H9 (cell line): ENCODE data around the gene PTGER3. TPM values are rescaled to one million over a fixed set of nuclear protein-coding genes. Genes with fewer than 3 reads are reported as not detected.

Experiments used
- DNase-seq: peaks from one replicate; pipeline ENCODE4 v3.0.0-alpha.2; 2017
- H2AFZ ChIP-seq: one replicate; pipeline ENCODE4 v1.6.1; 2013; ENCODE audit warnings: mild to moderate bottlenecking, low read length, control low read depth, moderate library complexity
- H2AK5ac ChIP-seq: 2 replicates; pipeline ENCODE4 v1.6.1; 2013; ENCODE audit warnings: low read length, control low read depth, mixed read lengths; ENCODE audit not compliant: insufficient read length
- H2BK120ac ChIP-seq: one replicate; pipeline ENCODE4 v1.6.1; 2013; ENCODE audit warnings: low read depth, mild to moderate bottlenecking, low read length, control low read depth, inconsistent platforms; ENCODE audit not compliant: poor library complexity, severe bottlenecking
- H2BK12ac ChIP-seq: 2 replicates; pipeline ENCODE4 v1.6.1; 2013; ENCODE audit warnings: low read length, control low read depth, mixed read lengths, low read depth; ENCODE audit not compliant: insufficient read length
- H2BK15ac ChIP-seq: 2 replicates; pipeline ENCODE4 v1.6.1; 2013; ENCODE audit warnings: low read depth, low read length, control low read depth
- H2BK20ac ChIP-seq: one replicate; pipeline ENCODE4 v1.6.1; 2013; ENCODE audit warnings: low read depth, mild to moderate bottlenecking, low read length, control low read depth, inconsistent platforms; ENCODE audit not compliant: poor library complexity, severe bottlenecking
- H2BK5ac ChIP-seq: 2 replicates; pipeline ENCODE4 v1.6.1; 2013; ENCODE audit warnings: low read length, control low read depth, mixed read lengths; ENCODE audit not compliant: insufficient read length
- H3K14ac ChIP-seq: 2 replicates; pipeline ENCODE4 v1.6.1; 2013; ENCODE audit warnings: low read length, control low read depth; ENCODE audit not compliant: insufficient read depth
- H3K18ac ChIP-seq: 2 replicates; pipeline ENCODE4 v1.6.1; 2013; ENCODE audit warnings: low read depth, mild to moderate bottlenecking, mixed read lengths, low read length, control low read depth; ENCODE audit not compliant: insufficient read length
- H3K23ac ChIP-seq: 2 replicates; pipeline ENCODE4 v1.6.1; 2013; ENCODE audit warnings: low read length, control low read depth, mixed read lengths, low read depth; ENCODE audit not compliant: insufficient read length
- H3K23me2 ChIP-seq: 2 replicates; pipeline ENCODE4 v1.6.1; 2013; ENCODE audit warnings: low read depth, mild to moderate bottlenecking, mixed read lengths, low read length, control low read depth; ENCODE audit not compliant: insufficient read length, poor library complexity, severe bottlenecking
- H3K27ac ChIP-seq: 2 replicates; pipeline ENCODE4 v1.5.1; 2013; ENCODE audit warnings: low read length, control low read depth, mixed read lengths, low read depth; ENCODE audit not compliant: insufficient read length
- H3K27me3 ChIP-seq: 2 replicates; pipeline ENCODE4 v1.6.1; 2013; ENCODE audit warnings: low read length, control low read depth, inconsistent platforms; ENCODE audit not compliant: insufficient read depth
- H3K4ac ChIP-seq: 2 replicates; pipeline ENCODE4 v1.6.1; 2013; ENCODE audit warnings: low read depth, mild to moderate bottlenecking, control low read depth, inconsistent platforms, low read length, moderate library complexity
- H3K4me1 ChIP-seq: 2 replicates; pipeline ENCODE4 v1.6.1; 2013; ENCODE audit warnings: low read length, control low read depth, inconsistent platforms; ENCODE audit not compliant: insufficient read depth
- H3K4me2 ChIP-seq: 2 replicates; pipeline ENCODE4 v1.6.1; 2013; ENCODE audit warnings: low read length, control low read depth, mixed read lengths; ENCODE audit not compliant: insufficient read length, insufficient read depth
- H3K56ac ChIP-seq: 2 replicates; pipeline ENCODE4 v1.6.1; 2013; ENCODE audit warnings: low read depth, mild to moderate bottlenecking, mixed read lengths, low read length, control low read depth; ENCODE audit not compliant: insufficient read length
- H3K79me1 ChIP-seq: 2 replicates; pipeline ENCODE4 v1.6.1; 2013; ENCODE audit warnings: low read depth, mild to moderate bottlenecking, moderate library complexity, low read length, control low read depth, inconsistent platforms; ENCODE audit not compliant: insufficient read depth, poor library complexity, severe bottlenecking
- H3K79me2 ChIP-seq: 2 replicates; pipeline ENCODE4 v1.6.1; 2013; ENCODE audit warnings: low read length, control low read depth, inconsistent platforms; ENCODE audit not compliant: insufficient read depth
- H3K9ac ChIP-seq: 2 replicates; pipeline ENCODE4 v1.6.1; 2013; ENCODE audit warnings: low read length, control low read depth, mixed read lengths; ENCODE audit not compliant: insufficient read length; ENCODE audit errors: extremely low read depth
- H3K9me3 ChIP-seq: one replicate; pipeline ENCODE4 v1.6.1; 2013; ENCODE audit warnings: low read depth, low read length, inconsistent platforms; ENCODE audit not compliant: control insufficient read depth
- H3T11ph ChIP-seq: one replicate; pipeline ENCODE4 v1.6.1; 2013; ENCODE audit warnings: mild to moderate bottlenecking, low read length, control low read depth, inconsistent platforms
- H4K20me1 ChIP-seq: one replicate; pipeline ENCODE4 v1.6.1; 2013; ENCODE audit not compliant: control insufficient read depth, insufficient read length, insufficient read depth
- H4K5ac ChIP-seq: 2 replicates; pipeline ENCODE4 v1.6.1; 2013; ENCODE audit warnings: low read depth, mild to moderate bottlenecking, mixed read lengths, low read length, control low read depth; ENCODE audit not compliant: insufficient read length
- H4K8ac ChIP-seq: replicated peaks from 2 replicates; pipeline ENCODE4 v1.6.1; 2013; ENCODE audit warnings: low read length, control low read depth, mixed read lengths, low read depth; ENCODE audit not compliant: insufficient read length
- H4K91ac ChIP-seq: 2 replicates; pipeline ENCODE4 v1.6.1; 2013; ENCODE audit warnings: low read depth, mild to moderate bottlenecking, moderate library complexity, mixed read lengths, low read length, control low read depth; ENCODE audit not compliant: insufficient read length
- H3K27ac Mint-ChIP-seq, 3 experiments: 2 replicates in 2 of 3; 3 replicates in 1 of 3; pipeline ENCODE4 v1.8.0; 2020 to 2021; ENCODE audit warnings: mixed read lengths in 3 of 3, mild to moderate bottlenecking in 1 of 3, moderate library complexity in 1 of 3
- H3K27me3 Mint-ChIP-seq: 2 replicates; pipeline ENCODE4 v1.8.0; 2021; ENCODE audit warnings: low read depth, mild to moderate bottlenecking, moderate library complexity, mixed read lengths
- H3K36me3 Mint-ChIP-seq, 3 experiments: 2 replicates in 2 of 3; 3 replicates in 1 of 3; pipeline ENCODE4 v1.8.0; 2020 to 2021; ENCODE audit warnings: low read depth in 3 of 3, mixed read lengths in 3 of 3; ENCODE audit not compliant: insufficient read depth in 1 of 3
- H3K4me1 Mint-ChIP-seq, 2 experiments: 2 replicates each; pipeline ENCODE4 v1.8.0; 2020; ENCODE audit warnings: mixed read lengths in 2 of 2
- H3K4me3 Mint-ChIP-seq, 2 experiments: 2 replicates in 1 of 2; 3 replicates in 1 of 2; pipeline ENCODE4 v1.8.0; 2020 to 2021; ENCODE audit warnings: mild to moderate bottlenecking in 2 of 2, mixed read lengths in 2 of 2, moderate library complexity in 1 of 2
- H3K9me3 Mint-ChIP-seq, 2 experiments: 2 replicates in 1 of 2; 3 replicates in 1 of 2; pipeline ENCODE4 v1.8.0; 2020; ENCODE audit warnings: mild to moderate bottlenecking in 2 of 2, mixed read lengths in 2 of 2, moderate library complexity in 1 of 2
- WGBS: extraction: QIAGEN DNeasy Blood & Tissue Kit; methylation state at CpG from one replicate; pipeline ENCODE4 v1.1.7; 2013; ENCODE audit warnings: missing lambda C conversion rate, low lambda C conversion rate, mixed read lengths; ENCODE audit not compliant: insufficient read length; ENCODE audit errors: extremely low coverage; 5-methylcytosine and 5-hydroxymethylcytosine counted together
- total RNA-seq: library from RNA; stranded (reverse); gene quantifications from 2 replicates; pipeline ENCODE4 v1.2.1, GENCODE V29; 2021
- TF ChIP-seq, protein P1 (sequence below): fragments of 200-600 bp; sonication (generic); conservative IDR thresholded peaks from 3 replicates; pipeline ENCODE4 v1.8.0; 2021; ENCODE audit warnings: antibody characterized with exemption, mild to moderate bottlenecking

PTGER3 gene
- total RNA-seq, 1 experiment from 2014 or later: 0.26 TPM

GRCh38 chr1:71014178-71014579 lies 33.4 kb downstream of the PTGER3 start:
- DNase-seq: no peak
- WGBS: no CpG with 5 or more reads among the region's 1 CpG

More at GRCh38 chr1:71014178-71014579, 33.4 kb downstream of the PTGER3 start:
- H3K4me2 ChIP-seq: no peak overlapping the region
- TF ChIP-seq, protein P1, sequence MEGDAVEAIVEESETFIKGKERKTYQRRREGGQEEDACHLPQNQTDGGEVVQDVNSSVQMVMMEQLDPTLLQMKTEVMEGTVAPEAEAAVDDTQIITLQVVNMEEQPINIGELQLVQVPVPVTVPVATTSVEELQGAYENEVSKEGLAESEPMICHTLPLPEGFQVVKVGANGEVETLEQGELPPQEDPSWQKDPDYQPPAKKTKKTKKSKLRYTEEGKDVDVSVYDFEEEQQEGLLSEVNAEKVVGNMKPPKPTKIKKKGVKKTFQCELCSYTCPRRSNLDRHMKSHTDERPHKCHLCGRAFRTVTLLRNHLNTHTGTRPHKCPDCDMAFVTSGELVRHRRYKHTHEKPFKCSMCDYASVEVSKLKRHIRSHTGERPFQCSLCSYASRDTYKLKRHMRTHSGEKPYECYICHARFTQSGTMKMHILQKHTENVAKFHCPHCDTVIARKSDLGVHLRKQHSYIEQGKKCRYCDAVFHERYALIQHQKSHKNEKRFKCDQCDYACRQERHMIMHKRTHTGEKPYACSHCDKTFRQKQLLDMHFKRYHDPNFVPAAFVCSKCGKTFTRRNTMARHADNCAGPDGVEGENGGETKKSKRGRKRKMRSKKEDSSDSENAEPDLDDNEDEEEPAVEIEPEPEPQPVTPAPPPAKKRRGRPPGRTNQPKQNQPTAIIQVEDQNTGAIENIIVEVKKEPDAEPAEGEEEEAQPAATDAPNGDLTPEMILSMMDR: no peak
- no peaks in the 10 kb centered on the region for H4K20me1 ChIP-seq
- H2BK120ac ChIP-seq: no peak overlapping the region
- no peak overlapping the region for H2BK12ac ChIP-seq
- H3K79me1 ChIP-seq: no peaks in the 10 kb centered on the region
- H3K79me2 ChIP-seq: no peaks in the 10 kb centered on the region
- Mint-ChIP-seq H3K36me3 (no peaks in the 10 kb centered on the region), H3K27me3 (no peaks in the 10 kb centered on the region), H3K27ac (no peak overlapping the region), H3K4me3 (no peak overlapping the region), H3K4me1 (no peaks in the 10 kb centered on the region), H3K9me3 (no peaks in the 10 kb centered on the region)
- no peak overlapping the region for H3K18ac ChIP-seq
- H3K23ac ChIP-seq: no peak overlapping the region
- H3K23me2 ChIP-seq: no peaks in the 10 kb centered on the region
- no peak overlapping the region for H2AFZ ChIP-seq
- H3K27me3 ChIP-seq: no peaks in the 10 kb centered on the region
- no peak overlapping the region for H3K4ac ChIP-seq
- no peak overlapping the region for H2BK20ac ChIP-seq
- H4K8ac ChIP-seq: no peak overlapping the region
- no peak overlapping the region for H2BK5ac ChIP-seq
- H3T11ph ChIP-seq: no peak overlapping the region
- no peak overlapping the region for H3K27ac ChIP-seq
- H2AK5ac ChIP-seq: no peak overlapping the region
- H4K5ac ChIP-seq: no peak overlapping the region
- H3K9me3 ChIP-seq: no peaks in the 10 kb centered on the region
- no peak overlapping the region for H3K56ac ChIP-seq
- H4K91ac ChIP-seq: no peak overlapping the region
- H3K14ac ChIP-seq: no peak overlapping the region
- H3K4me1 ChIP-seq: no peaks in the 10 kb centered on the region
- no peak overlapping the region for H2BK15ac ChIP-seq
- H3K9ac ChIP-seq: no peak overlapping the region
